ENCODE data around the gene MAB21L1. TPM values are rescaled to one million over a fixed set of nuclear protein-coding genes. Genes with fewer than 3 reads are reported as not detected.

The MAB21L1 gene
- total RNA-seq (2014; rRNA removed; shearing (Covaris generic)): not detected in 2 replicates

GRCh38 chr13:35475960-35476943 lies at the start of gene MAB21L1:
Gene MAB21L1 (minus strand): TSS chr13:35476689. CDS start chr13:35476138, 551 bp downstream.
- DNase-seq (ENCODE audit: low spot score): peak; percentile 99
- in situ Hi-C loops (cut with HindIII; ENCODE audit: low sequenced_read_pairs): no loop called here

- in situ Hi-C loops (cut with HindIII; ENCODE audit: low sequenced_read_pairs): no loop called here
- no peak for DNase-seq (ENCODE audit: low spot score)
Observed at GRCh38 chr13:35524171-35524570, 47.7 kb upstream of the MAB21L1 start.

GRCh38 chr13:35518337-35518946 lies 42.0 kb upstream of the MAB21L1 start:
- DNase-seq (ENCODE audit: low spot score): no peak
- in situ Hi-C loops (cut with HindIII; ENCODE audit: low sequenced_read_pairs): no loop called here

- in situ Hi-C loops (cut with HindIII; ENCODE audit: low sequenced_read_pairs): no loop called here
Observed at GRCh38 chr13:35514801-35515502, 38.5 kb upstream of the MAB21L1 start.

GRCh38 chr13:35514061-35514477 lies 37.6 kb upstream of the MAB21L1 start:
- peak; percentile 73 for DNase-seq (ENCODE audit: low spot score)
- in situ Hi-C loops (cut with HindIII; ENCODE audit: low sequenced_read_pairs): no loop called here

More at GRCh38 chr13:35514801-35515502, 38.5 kb upstream of the MAB21L1 start:
- DNase-seq (ENCODE audit: low spot score): peak; percentile 80

GRCh38 chr13:35512271-35512920 lies 35.9 kb upstream of the MAB21L1 start:
- no peak for DNase-seq (ENCODE audit: low spot score)
- in situ Hi-C loops (cut with HindIII; ENCODE audit: low sequenced_read_pairs): no loop called here

GRCh38 chr13:35502456-35502855 lies 26.0 kb upstream of the MAB21L1 start:
- in situ Hi-C loops (cut with HindIII; ENCODE audit: low sequenced_read_pairs): no loop called here
- peak; percentile 60 for DNase-seq (ENCODE audit: low spot score)

- in situ Hi-C loops (cut with HindIII; ENCODE audit: low sequenced_read_pairs): no loop called here
- peak; percentile 80 for DNase-seq (ENCODE audit: low spot score)
Observed at GRCh38 chr13:35501661-35502235, 25.3 kb upstream of the MAB21L1 start.

GRCh38 chr13:35500144-35500543 lies 23.7 kb upstream of the MAB21L1 start:
- peak; percentile 71 for DNase-seq (ENCODE audit: low spot score)
- in situ Hi-C loops (cut with HindIII; ENCODE audit: low sequenced_read_pairs): no loop called here

GRCh38 chr13:35499676-35500075 lies 23.2 kb upstream of the MAB21L1 start:
- DNase-seq (ENCODE audit: low spot score): no peak
- in situ Hi-C loops (cut with HindIII; ENCODE audit: low sequenced_read_pairs): no loop called here

- peak; percentile 87 for DNase-seq (ENCODE audit: low spot score)
- in situ Hi-C loops (cut with HindIII; ENCODE audit: low sequenced_read_pairs): no loop called here
Observed at GRCh38 chr13:35499196-35499662, 22.7 kb upstream of the MAB21L1 start.

- no peak for DNase-seq (ENCODE audit: low spot score)
- in situ Hi-C loops (cut with HindIII; ENCODE audit: low sequenced_read_pairs): no loop called here
Observed at GRCh38 chr13:35498231-35498630, 21.7 kb upstream of the MAB21L1 start.

- no peak for DNase-seq (ENCODE audit: low spot score)
- in situ Hi-C loops (cut with HindIII; ENCODE audit: low sequenced_read_pairs): no loop called here
Observed at GRCh38 chr13:35496761-35497386, 20.4 kb upstream of the MAB21L1 start.

GRCh38 chr13:35496006-35496405 lies 19.5 kb upstream of the MAB21L1 start:
- in situ Hi-C loops (cut with HindIII; ENCODE audit: low sequenced_read_pairs): no loop called here
- DNase-seq (ENCODE audit: low spot score): no peak

- in situ Hi-C loops (cut with HindIII; ENCODE audit: low sequenced_read_pairs): no loop called here
- peak; percentile 40 for DNase-seq (ENCODE audit: low spot score)
Observed at GRCh38 chr13:35489050-35489449, 12.6 kb upstream of the MAB21L1 start.

- in situ Hi-C loops (cut with HindIII; ENCODE audit: low sequenced_read_pairs): no loop called here
- DNase-seq (ENCODE audit: low spot score): peak; percentile 88
Observed at GRCh38 chr13:35485424-35485823, 8.9 kb upstream of the MAB21L1 start.

GRCh38 chr13:35484384-35484783 lies 7.9 kb upstream of the MAB21L1 start:
- peak; percentile 72 for DNase-seq (ENCODE audit: low spot score)
- in situ Hi-C loops (cut with HindIII; ENCODE audit: low sequenced_read_pairs): no loop called here

GRCh38 chr13:35483761-35484160 lies 7.3 kb upstream of the MAB21L1 start:
- in situ Hi-C loops (cut with HindIII; ENCODE audit: low sequenced_read_pairs): no loop called here
- DNase-seq (ENCODE audit: low spot score): peak; percentile 49
